Keratinocyte (primary cell): ENCODE data around the gene STYXL1. TPM values are rescaled to one million over a fixed set of nuclear protein-coding genes. Genes with fewer than 3 reads are reported as not detected.
"Not testable (repeated sequence)": the region's sequence is repeated elsewhere in the genome, so short reads cannot be mapped to it uniquely, and the experiment has no call there.

Experiments used
- DNase-seq: peaks from one replicate; pipeline ENCODE4 v3.0.0-alpha.2; 2011; ENCODE audit warnings: low read depth, missing footprints, low spot score
- FAIRE-seq: peaks from 2 replicates; lab custom pipeline; 2011; peaks lifted over from hg19 to GRCh38; lab: Jason Lieb, UNC
- H2AFZ ChIP-seq: 2 replicates; pipeline ENCODE4 v1.6.0; 2012; ENCODE audit warnings: low read length, control low read depth, inconsistent platforms; ENCODE audit not compliant: control insufficient read depth
- H3K27ac ChIP-seq: 2 replicates; pipeline ENCODE4 v1.5.1; 2011; ENCODE audit warnings: low read length; ENCODE audit not compliant: control insufficient read depth, insufficient read depth
- H3K27me3 ChIP-seq: 3 replicates; pipeline ENCODE4 v1.6.0; 2011; ENCODE audit warnings: low read length; ENCODE audit not compliant: control insufficient read depth, insufficient read depth; ENCODE audit errors: extremely low read depth
- H3K36me3 ChIP-seq, 2 experiments: 2 replicates in 1 of 2; 3 replicates in 1 of 2; pipeline ENCODE4 v1.5.1; 2011; ENCODE audit warnings: low read length in 2 of 2, mild to moderate bottlenecking in 1 of 2; ENCODE audit not compliant: control insufficient read depth in 2 of 2, insufficient read depth in 2 of 2; ENCODE audit errors: extremely low read depth in 1 of 2
- H3K4me1 ChIP-seq: 3 replicates; pipeline ENCODE4 v1.5.1; 2011; ENCODE audit warnings: low read length; ENCODE audit not compliant: control insufficient read depth, insufficient read depth; ENCODE audit errors: extremely low read depth
- H3K4me2 ChIP-seq: 3 replicates; pipeline ENCODE4 v1.6.0; 2011; ENCODE audit warnings: low read depth, low read length; ENCODE audit not compliant: control insufficient read depth, insufficient read depth; ENCODE audit errors: extremely low read depth
- H3K4me3 ChIP-seq, 3 experiments: fragments of 200-600 bp in 1 of 3; sonication (generic) in 1 of 3; 2 replicates in 2 of 3; 3 replicates in 1 of 3; pipeline ENCODE4 v1.5.1; 2011 to 2016; ENCODE audit warnings: low read length in 3 of 3, mild to moderate bottlenecking in 3 of 3, control low read depth in 2 of 3, inconsistent platforms in 1 of 3, low read depth in 1 of 3, mixed read lengths in 1 of 3, mixed run types in 1 of 3, moderate library complexity in 1 of 3; ENCODE audit not compliant: control insufficient read depth in 2 of 3, insufficient read depth in 2 of 3; ENCODE audit errors: extremely low read depth in 1 of 3
- H3K79me2 ChIP-seq: 2 replicates; pipeline ENCODE4 v1.6.0; 2012; ENCODE audit warnings: low read length; ENCODE audit not compliant: control insufficient read depth, insufficient read depth
- H3K9ac ChIP-seq: 3 replicates; pipeline ENCODE4 v1.6.0; 2011; ENCODE audit warnings: low read length; ENCODE audit not compliant: control insufficient read depth, insufficient read depth; ENCODE audit errors: extremely low read depth
- H3K9me1 ChIP-seq: 3 replicates; pipeline ENCODE4 v1.6.0; 2011; ENCODE audit warnings: low read length; ENCODE audit not compliant: control insufficient read depth, insufficient read depth; ENCODE audit errors: extremely low read depth
- H3K9me3 ChIP-seq: 2 replicates; pipeline ENCODE4 v1.5.1; 2012; ENCODE audit warnings: low read depth, low read length; ENCODE audit not compliant: control insufficient read depth
- H4K20me1 ChIP-seq: 3 replicates; pipeline ENCODE4 v1.6.0; 2011; ENCODE audit warnings: low read length; ENCODE audit not compliant: control insufficient read depth, insufficient read depth; ENCODE audit errors: extremely low read depth
- EZH2 ChIP-seq: IDR thresholded peaks from one replicate; pipeline ENCODE4 v1.6.1; 2012; ENCODE audit warnings: inconsistent platforms, mild to moderate bottlenecking, low read length, moderate library complexity
- dilution Hi-C: fragments of 300-500 bp; cut with MboI; formaldehyde crosslinking; loops from one replicate; pipeline ENCODE4 v1.7.0; 2020; ENCODE audit warnings: low sequenced_read_pairs; ENCODE audit not compliant: extremely low pct_ligation_motif_present
- polyA plus RNA-seq, 5 experiments: library from polyadenylated mRNA; depleted of rRNA in 3 of 5; stranded (reverse) in 3 of 5; stranded (forward) in 1 of 5; unstranded in 1 of 5; fragments of >200 nt; gene quantifications; 1 replicate in 1 of 5; 2 replicates in 3 of 5; 3 replicates in 1 of 5; pipeline versions ENCODE4 v1.2.1 to v1.2.3, GENCODE V29; 2011 to 2012; ENCODE audit warnings: missing spikeins in 2 of 5, low read depth in 1 of 5, low replicate concordance in 1 of 5
- TF ChIP-seq, protein P1 (sequence below), 3 experiments: IDR thresholded peaks in 1 of 3; conservative IDR thresholded peaks in 1 of 3; optimal IDR thresholded peaks in 1 of 3; 2 replicates in 2 of 3; 3 replicates in 1 of 3; pipeline versions ENCODE3 to v1.5.1; 2011; ENCODE audit warnings: low read length in 3 of 3, mild to moderate bottlenecking in 3 of 3, moderate library complexity in 2 of 3, control low read depth in 1 of 3, inconsistent platforms in 1 of 3; ENCODE audit not compliant: insufficient read depth in 2 of 3; ENCODE audit errors: extremely low read depth in 1 of 3

Gene STYXL1
- polyA plus RNA-seq, 1 donor (not counting 4 experiments of a cell fraction or from before 2014, with no cell fraction given), result 76.2 TPM

DNA sequence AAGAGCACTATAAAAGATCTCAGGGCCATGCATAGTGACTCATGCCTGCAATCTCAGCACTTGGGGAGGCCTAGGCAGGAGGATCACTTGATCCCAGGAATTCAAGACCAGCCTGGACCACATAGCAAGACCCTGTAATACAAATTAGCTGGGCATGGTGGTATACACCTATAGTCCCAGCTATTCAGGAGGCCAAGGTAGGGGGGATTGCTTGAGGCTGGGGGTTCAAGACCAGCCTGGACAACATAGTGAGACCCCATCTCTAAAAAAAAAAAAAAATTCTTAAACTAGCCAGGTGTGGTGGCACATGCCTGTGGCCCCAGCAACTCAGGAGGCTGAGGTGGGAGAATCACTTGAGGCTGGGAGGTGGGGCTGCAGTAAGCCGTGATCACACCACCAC lies 15.8 kb downstream of the STYXL1 start:
- H4K20me1 ChIP-seq, result no peaks in the 10 kb centered on the region
- DNase-seq, result no peak
- no peaks in the 10 kb centered on the region for H3K4me1 ChIP-seq

DNA sequence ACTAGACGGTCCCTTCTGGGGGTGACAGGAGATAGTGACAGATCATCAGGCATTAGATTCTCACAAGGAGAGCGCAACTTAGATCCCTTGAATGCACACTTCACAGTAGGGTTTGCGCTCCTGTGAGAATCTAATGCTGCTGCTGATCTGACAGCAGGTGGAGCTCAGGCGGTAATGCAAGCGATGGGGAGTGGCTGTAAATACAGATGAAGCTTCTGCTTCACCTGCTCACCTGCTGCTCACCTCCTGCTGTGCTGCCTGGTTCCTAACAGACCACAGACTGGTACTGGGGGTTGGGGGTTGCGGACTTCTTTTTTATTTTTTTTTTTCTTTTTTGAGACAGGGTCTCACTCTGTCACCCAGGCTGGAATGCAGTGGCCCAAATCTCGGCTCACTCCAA lies 18.1 kb downstream of the STYXL1 start:
- DNase-seq, H3K27me3 ChIP-seq, H2AFZ ChIP-seq, H3K79me2 ChIP-seq, H3K4me1 ChIP-seq, H3K9ac ChIP-seq, H3K9me3 ChIP-seq, H3K9me1 ChIP-seq, dilution Hi-C loops, H4K20me1 ChIP-seq, H3K4me2 ChIP-seq, H3K4me3 ChIP-seq, H3K27ac ChIP-seq, FAIRE-seq: not testable (repeated sequence)
- H3K36me3 ChIP-seq, result peaks cover 0 to 11% of the 10 kb centered on the region in 2 experiments

More for the DNA sequence above, 15.8 kb downstream of the STYXL1 start:
- FAIRE-seq, result no peak
- Histone ChIP-seq H3K9me1 (no peaks in the 10 kb centered on the region), H3K27me3 (no peaks in the 10 kb centered on the region), H3K4me3 (no peak overlapping the region), H3K9me3 (no peaks in the 10 kb centered on the region), H3K36me3 (peaks cover 0 to 9% of the 10 kb centered on the region in 2 experiments), H3K79me2 (no peaks in the 10 kb centered on the region), H2AFZ (no peak overlapping the region), H3K4me2 (no peak overlapping the region), H3K9ac (no peak overlapping the region), H3K27ac (no peak overlapping the region)
- TF ChIP-seq, protein P1, sequence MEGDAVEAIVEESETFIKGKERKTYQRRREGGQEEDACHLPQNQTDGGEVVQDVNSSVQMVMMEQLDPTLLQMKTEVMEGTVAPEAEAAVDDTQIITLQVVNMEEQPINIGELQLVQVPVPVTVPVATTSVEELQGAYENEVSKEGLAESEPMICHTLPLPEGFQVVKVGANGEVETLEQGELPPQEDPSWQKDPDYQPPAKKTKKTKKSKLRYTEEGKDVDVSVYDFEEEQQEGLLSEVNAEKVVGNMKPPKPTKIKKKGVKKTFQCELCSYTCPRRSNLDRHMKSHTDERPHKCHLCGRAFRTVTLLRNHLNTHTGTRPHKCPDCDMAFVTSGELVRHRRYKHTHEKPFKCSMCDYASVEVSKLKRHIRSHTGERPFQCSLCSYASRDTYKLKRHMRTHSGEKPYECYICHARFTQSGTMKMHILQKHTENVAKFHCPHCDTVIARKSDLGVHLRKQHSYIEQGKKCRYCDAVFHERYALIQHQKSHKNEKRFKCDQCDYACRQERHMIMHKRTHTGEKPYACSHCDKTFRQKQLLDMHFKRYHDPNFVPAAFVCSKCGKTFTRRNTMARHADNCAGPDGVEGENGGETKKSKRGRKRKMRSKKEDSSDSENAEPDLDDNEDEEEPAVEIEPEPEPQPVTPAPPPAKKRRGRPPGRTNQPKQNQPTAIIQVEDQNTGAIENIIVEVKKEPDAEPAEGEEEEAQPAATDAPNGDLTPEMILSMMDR (optimal IDR thresholded peaks at IDR 0.05 in 1 of 3, IDR thresholded peaks at IDR 0.05 in 1 of 3, conservative IDR thresholded peaks at IDR 0.05 in 1 of 3; ENCODE audit: extremely low read depth in 1 of 3, insufficient read depth in 2 of 3, low read length in 3 of 3), result no peak
- TF ChIP-seq EZH2, result no peak
- dilution Hi-C loops, result no loop called here

DNA sequence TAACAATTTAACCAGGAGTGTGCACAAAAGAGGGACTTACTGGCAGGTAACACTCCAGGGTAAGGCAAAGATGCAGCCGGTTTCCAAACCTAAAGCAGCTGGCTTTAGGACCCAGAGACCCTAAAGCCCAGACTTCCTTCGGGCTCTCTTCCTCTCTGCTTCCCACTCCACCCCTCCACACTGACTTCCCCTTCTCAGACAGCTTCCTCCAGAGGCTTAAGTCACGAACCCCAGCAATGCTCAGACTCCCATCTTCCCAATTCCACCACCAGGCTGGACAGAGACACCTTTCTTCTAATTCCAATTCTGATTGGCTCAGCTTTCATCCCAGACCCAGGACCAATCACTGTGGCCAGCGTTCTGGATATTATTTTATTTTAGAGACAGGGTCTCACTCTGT lies 24.8 kb downstream of the STYXL1 start:
- Histone ChIP-seq H3K9me1 (no peaks in the 10 kb centered on the region), H3K4me2 (no peak overlapping the region), H3K27ac (no peak overlapping the region), H2AFZ (no peak overlapping the region), H3K9me3 (no peaks in the 10 kb centered on the region), H3K36me3 (peaks cover 23 to 26% of the 10 kb centered on the region in 2 experiments), H3K4me1 (no peaks in the 10 kb centered on the region), H3K27me3 (no peaks in the 10 kb centered on the region), H3K9ac (no peak overlapping the region), H4K20me1 (no peaks in the 10 kb centered on the region), H3K4me3 (no peak overlapping the region), H3K79me2 (no peaks in the 10 kb centered on the region)
- FAIRE-seq, result no peak
- TF ChIP-seq, protein P1 (optimal IDR thresholded peaks at IDR 0.05 in 1 of 3, IDR thresholded peaks at IDR 0.05 in 1 of 3, conservative IDR thresholded peaks at IDR 0.05 in 1 of 3; ENCODE audit: extremely low read depth in 1 of 3, insufficient read depth in 2 of 3, low read length in 3 of 3), result no peak
- TF ChIP-seq EZH2, result no peak
- dilution Hi-C loops, result no loop called here
- no peak for DNase-seq
